Mucosa of rectum (tissue), 2 donors: ENCODE data around the gene ST3GAL6.
A peak's percentile ranks its signal among the peaks of the same experiment; 100 is the strongest.

ENCODE experiments used
- H3K27ac ChIP-seq, 2 donors: one replicate each; pipeline ENCODE4 v1.7.0; 2013; ENCODE audit warnings: inconsistent platforms in 2 of 2, low read depth in 2 of 2, low read length in 2 of 2
- H3K27me3 ChIP-seq, 2 donors: one replicate each; pipeline ENCODE4 v1.7.0; 2013; ENCODE audit warnings: low read length in 2 of 2; ENCODE audit not compliant: control insufficient read depth in 2 of 2, insufficient read depth in 2 of 2
- H3K36me3 ChIP-seq, 2 donors: one replicate each; pipeline ENCODE4 v1.7.0; 2013; ENCODE audit warnings: low read length in 2 of 2; ENCODE audit not compliant: control insufficient read depth in 2 of 2, insufficient read depth in 2 of 2
- H3K4me1 ChIP-seq, 2 donors: one replicate each; pipeline ENCODE4 v1.7.0; 2013; ENCODE audit warnings: low read length in 2 of 2, mild to moderate bottlenecking in 1 of 2; ENCODE audit not compliant: control insufficient read depth in 2 of 2, insufficient read depth in 2 of 2
- H3K4me3 ChIP-seq, 2 donors: one replicate each; pipeline ENCODE4 v1.7.0; 2013; ENCODE audit warnings: low read length in 2 of 2
- H3K9ac ChIP-seq, 2 donors: one replicate each; pipeline ENCODE4 v1.7.0; 2013; ENCODE audit warnings: low read length in 2 of 2, low read depth in 1 of 2, mild to moderate bottlenecking in 1 of 2
- H3K9me3 ChIP-seq, 2 donors: one replicate each; pipeline ENCODE4 v1.7.0; 2013; ENCODE audit warnings: low read length in 2 of 2; ENCODE audit not compliant: control insufficient read depth in 2 of 2
- donor health status: healthy.
- donor health status: Normal muscosa, but diverticular disease.

Gene ST3GAL6

DNA sequence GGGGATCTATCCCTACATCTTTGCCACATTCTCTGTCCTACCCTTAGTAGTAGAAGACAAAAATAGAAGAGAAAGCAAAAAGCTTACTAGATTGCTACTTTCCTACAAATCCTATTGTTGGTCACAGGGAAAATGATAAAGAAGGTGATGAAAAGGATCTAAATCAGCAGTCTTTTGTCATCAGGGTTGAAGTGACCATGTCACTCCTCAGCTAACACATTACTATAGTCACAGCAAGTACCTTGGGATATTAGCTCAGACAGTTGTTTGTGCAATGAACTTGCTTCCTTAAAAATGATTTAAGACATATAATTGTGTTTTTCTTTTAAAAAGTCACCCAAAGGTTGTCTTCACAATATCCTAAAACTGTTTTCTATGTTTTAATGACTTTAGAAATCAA lies 6.3 kb downstream of the ST3GAL6 start:
- H3K9me3 ChIP-seq = no peaks in the 10 kb centered on the region
- no peak overlapping the region for H3K27ac ChIP-seq
- H3K9ac ChIP-seq = no peak overlapping the region
- no peak overlapping the region for H3K4me3 ChIP-seq
- H3K36me3 ChIP-seq = no peaks in the 10 kb centered on the region
- H3K27me3 ChIP-seq = no peaks in the 10 kb centered on the region
- no peaks in the 10 kb centered on the region for H3K4me1 ChIP-seq

DNA sequence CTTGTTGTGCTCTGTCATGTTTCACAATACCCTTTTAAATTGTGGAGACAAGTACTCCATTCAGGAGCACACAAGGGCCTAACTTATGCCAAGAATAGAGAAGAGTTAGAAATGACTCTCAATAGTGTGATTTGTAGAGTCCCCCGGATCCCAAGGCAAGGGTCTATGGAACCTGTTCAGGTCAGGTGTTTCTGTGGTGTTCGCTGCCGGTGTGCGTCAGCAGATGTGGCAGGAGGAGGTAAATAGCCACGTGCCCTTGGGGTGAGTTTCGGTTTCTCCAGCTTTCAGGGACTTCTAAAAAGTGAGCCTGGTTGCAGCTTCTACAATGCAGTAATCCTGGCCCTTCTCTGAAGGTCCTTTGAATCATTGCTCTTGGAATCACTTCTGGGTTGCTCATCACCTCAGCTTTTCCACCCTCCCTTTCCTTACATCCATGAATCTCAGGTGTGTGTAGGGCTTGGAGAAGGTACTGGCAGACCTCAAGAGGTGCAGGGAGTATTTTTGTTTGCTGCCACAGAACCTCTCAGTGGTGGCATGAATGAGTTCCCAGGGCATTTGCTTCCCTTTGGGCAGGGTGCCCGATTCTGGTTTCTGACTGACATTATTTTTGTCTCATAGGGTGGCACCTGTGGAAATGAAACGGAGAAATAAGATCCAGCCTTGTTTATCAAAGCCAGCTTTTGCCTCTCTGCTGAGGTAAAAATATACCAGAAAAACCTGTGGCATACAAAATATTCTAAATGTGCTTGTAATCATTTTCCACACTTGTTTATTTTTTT lies 7.3 kb downstream of the ST3GAL6 start:
- H3K27me3 ChIP-seq = no peaks in the 10 kb centered on the region
- peak overlapping the region; percentile 13 to 19 for H3K27ac ChIP-seq
- no peak overlapping the region for H3K9ac ChIP-seq
- no peaks in the 10 kb centered on the region for H3K36me3 ChIP-seq
- no peaks in the 10 kb centered on the region for H3K4me1 ChIP-seq
- H3K9me3 ChIP-seq = no peaks in the 10 kb centered on the region
- no peak overlapping the region for H3K4me3 ChIP-seq

GRCh38 chr3:98772022-98772421 lies 8.9 kb downstream of the ST3GAL6 start:
- H3K4me3 ChIP-seq = no peak overlapping the region
- no peak overlapping the region for H3K9ac ChIP-seq
- no peak overlapping the region for H3K27ac ChIP-seq
- no peaks in the 10 kb centered on the region for H3K27me3 ChIP-seq
- H3K4me1 ChIP-seq = no peaks in the 10 kb centered on the region
- no peaks in the 10 kb centered on the region for H3K36me3 ChIP-seq
- H3K9me3 ChIP-seq = no peaks in the 10 kb centered on the region

- H3K27ac ChIP-seq = no peak overlapping the region
- H3K36me3 ChIP-seq = no peaks in the 10 kb centered on the region
- H3K9ac ChIP-seq = no peak overlapping the region
- no peaks in the 10 kb centered on the region for H3K27me3 ChIP-seq
- no peaks in the 10 kb centered on the region for H3K4me1 ChIP-seq
- no peak overlapping the region for H3K4me3 ChIP-seq
- no peaks in the 10 kb centered on the region for H3K9me3 ChIP-seq
Observed at GRCh38 chr3:98775459-98776139, 12.5 kb downstream of the ST3GAL6 start.

DNA sequence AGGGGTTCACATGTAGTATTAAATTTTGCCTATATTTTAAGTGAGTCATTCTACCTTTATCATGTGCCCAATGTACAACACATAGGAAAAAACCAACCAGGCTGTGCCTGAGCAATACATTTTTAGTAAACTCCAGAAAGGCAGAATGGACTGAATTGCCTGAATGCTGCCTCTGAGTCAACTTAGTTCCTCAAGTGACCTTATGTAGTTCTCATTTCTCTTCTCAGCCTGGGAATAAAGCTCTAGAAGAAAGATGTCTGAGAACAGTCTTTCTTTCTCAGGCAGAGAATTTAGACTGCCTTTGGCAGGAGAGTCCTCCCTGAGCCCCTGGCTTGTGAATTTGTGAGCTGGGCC lies 13.0 kb downstream of the ST3GAL6 start:
- H3K27me3 ChIP-seq = no peaks in the 10 kb centered on the region
- no peaks in the 10 kb centered on the region for H3K9me3 ChIP-seq
- H3K4me1 ChIP-seq = no peaks in the 10 kb centered on the region
- no peak overlapping the region for H3K4me3 ChIP-seq
- H3K36me3 ChIP-seq = no peaks in the 10 kb centered on the region
- H3K27ac ChIP-seq = no peak overlapping the region
- no peak overlapping the region for H3K9ac ChIP-seq

DNA sequence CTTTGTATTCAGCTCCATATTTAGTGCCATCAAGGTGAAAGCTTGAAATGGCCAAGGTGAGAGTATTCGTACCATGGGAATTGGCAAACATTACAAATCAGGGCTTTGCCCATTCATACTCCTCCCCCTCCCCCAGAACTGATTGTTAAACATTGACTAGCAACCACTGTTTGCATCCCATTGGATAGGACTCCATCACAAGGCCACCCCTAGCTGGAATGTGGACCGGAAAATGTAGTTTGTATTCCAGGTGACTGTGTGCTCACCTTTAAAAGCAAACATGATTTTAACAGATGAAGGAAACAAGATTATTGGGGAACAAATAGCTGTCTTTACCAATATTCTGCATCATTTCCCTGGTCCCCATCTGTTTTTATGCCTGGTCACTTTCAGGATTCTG lies 14.1 kb downstream of the ST3GAL6 start:
- no peaks in the 10 kb centered on the region for H3K9me3 ChIP-seq
- no peaks in the 10 kb centered on the region for H3K4me1 ChIP-seq
- no peaks in the 10 kb centered on the region for H3K36me3 ChIP-seq
- H3K4me3 ChIP-seq = no peak overlapping the region
- H3K27ac ChIP-seq = no peak overlapping the region
- H3K9ac ChIP-seq = no peak overlapping the region
- no peaks in the 10 kb centered on the region for H3K27me3 ChIP-seq

DNA sequence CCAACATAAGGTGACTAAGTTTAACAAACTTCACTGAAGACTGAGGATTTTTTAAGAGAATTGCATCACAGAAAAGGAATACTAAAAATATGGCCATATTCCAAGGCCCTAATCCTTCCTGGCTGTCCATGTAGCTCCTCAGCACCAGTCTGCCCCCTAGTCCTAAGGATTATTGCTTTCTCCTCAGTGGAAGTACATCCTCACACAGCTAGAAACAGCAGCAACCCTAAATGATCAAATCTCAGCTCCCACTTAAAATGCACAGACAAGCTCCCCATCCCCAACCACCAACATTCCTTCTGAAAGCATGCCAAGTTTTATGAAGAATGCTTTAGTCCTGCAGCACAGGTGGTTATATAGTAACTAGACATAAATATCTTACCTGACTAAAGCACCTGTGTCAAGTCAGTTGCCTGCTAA lies 14.7 kb downstream of the ST3GAL6 start:
- Histone ChIP-seq H3K36me3 (no peaks in the 10 kb centered on the region), H3K9ac (no peak overlapping the region), H3K9me3 (no peaks in the 10 kb centered on the region), H3K4me1 (no peaks in the 10 kb centered on the region), H3K27me3 (no peaks in the 10 kb centered on the region), H3K4me3 (no peak overlapping the region), H3K27ac (no peak overlapping the region)

- Histone ChIP-seq H3K9ac (no peak overlapping the region), H3K4me1 (no peaks in the 10 kb centered on the region), H3K27me3 (no peaks in the 10 kb centered on the region), H3K9me3 (no peaks in the 10 kb centered on the region), H3K4me3 (no peak overlapping the region), H3K36me3 (no peaks in the 10 kb centered on the region), H3K27ac (peak overlapping the region in 1 of 2 donors; percentile 16)
Observed at GRCh38 chr3:98778383-98778782, 15.2 kb downstream of the ST3GAL6 start.

DNA sequence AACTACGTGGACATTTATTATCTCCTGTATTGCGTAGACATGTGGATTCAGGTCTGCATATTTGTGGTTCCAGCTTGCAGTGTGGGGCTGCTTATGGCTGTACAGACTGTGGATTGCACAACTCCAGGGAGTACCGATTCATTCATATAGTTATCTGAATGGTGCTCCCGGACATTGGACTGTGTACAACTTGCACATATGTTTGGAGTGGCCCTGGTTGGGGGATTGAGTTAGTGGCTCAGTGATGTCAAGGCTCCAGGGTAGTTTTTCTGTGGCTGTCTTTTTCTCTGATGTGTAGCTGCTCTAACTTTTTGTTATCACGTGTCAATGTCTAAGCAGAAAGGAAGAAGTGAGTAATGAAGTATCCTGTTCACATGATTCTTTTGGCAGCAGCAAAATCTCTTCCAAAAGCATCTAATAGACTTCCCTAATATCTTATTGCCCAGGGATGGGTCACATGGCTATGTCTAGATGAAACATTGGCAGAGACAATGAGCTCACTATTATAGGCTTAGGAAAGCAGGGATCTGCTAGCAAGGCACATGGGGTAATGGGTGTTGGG lies 15.8 kb downstream of the ST3GAL6 start:
- no peaks in the 10 kb centered on the region for H3K27me3 ChIP-seq
- no peaks in the 10 kb centered on the region for H3K36me3 ChIP-seq
- no peak overlapping the region for H3K9ac ChIP-seq
- peak overlapping the region in 1 of 2 donors; percentile 16 for H3K27ac ChIP-seq
- no peak overlapping the region for H3K4me3 ChIP-seq
- no peaks in the 10 kb centered on the region for H3K9me3 ChIP-seq
- no peaks in the 10 kb centered on the region for H3K4me1 ChIP-seq

DNA sequence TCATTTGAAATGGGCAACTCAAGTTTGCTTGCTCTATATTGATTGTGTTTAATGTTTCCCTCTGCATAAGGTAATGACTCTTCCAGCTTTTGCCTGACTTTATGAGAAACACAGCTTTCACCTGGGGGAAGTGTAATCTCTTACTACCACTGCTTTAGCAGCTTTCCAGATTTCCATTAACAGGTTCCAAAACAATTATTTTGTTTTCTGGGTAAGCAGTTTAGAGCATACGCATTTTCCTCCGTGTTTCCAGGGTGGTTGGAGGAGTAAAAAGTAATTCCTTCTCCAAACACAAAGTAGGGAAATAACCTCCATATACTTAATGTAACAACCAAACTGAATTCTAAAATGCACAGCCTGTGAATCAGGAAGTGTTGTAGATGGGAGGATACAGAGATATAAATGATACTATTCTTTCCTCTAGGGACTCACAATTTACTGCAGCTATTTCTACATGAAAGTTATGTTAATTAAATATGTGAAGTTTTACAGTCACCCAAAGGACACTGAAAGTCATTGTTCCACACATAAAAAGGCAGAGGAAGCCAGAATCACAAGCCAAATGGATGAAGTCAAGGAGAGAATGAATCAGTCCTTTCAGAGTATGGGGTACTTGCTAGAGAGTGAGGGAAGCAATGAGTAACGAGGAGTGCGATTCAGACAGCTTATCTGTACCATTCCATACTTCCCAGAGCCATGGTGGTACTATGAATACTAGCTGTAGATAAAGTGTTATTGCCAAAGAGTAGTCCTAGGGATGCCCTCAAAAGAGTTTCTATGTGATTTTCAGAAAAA lies 16.6 kb downstream of the ST3GAL6 start:
- Histone ChIP-seq H3K9me3 (no peaks in the 10 kb centered on the region), H3K27me3 (no peaks in the 10 kb centered on the region), H3K4me3 (no peak overlapping the region), H3K9ac (no peak overlapping the region), H3K36me3 (no peaks in the 10 kb centered on the region), H3K4me1 (no peaks in the 10 kb centered on the region), H3K27ac (peak overlapping the region in 1 of 2 donors; percentile 0)
